Suprapubic skin (tissue), 4 donors: ENCODE measurements around the gene CEP135. TPM values are rescaled to one million over a fixed set of nuclear protein-coding genes. Genes with fewer than 3 reads are reported as not detected.

Experiments
- DNase-seq, 2 donors: peaks; one replicate each; pipeline ENCODE4 v3.0.0-alpha.2; 2019; ENCODE audit warnings: low spot score in 2 of 2
- H3K27ac ChIP-seq: fragments of 200-600 bp; sonication (generic); one replicate; pipeline ENCODE4 v1.5.1; 2019
- H3K27me3 ChIP-seq: fragments of 200-600 bp; sonication (generic); one replicate; pipeline ENCODE4 v1.5.1; 2019
- H3K36me3 ChIP-seq: fragments of 200-600 bp; sonication (generic); one replicate; pipeline ENCODE4 v1.5.1; 2019
- H3K4me1 ChIP-seq: fragments of 200-600 bp; sonication (generic); one replicate; pipeline ENCODE4 v1.5.1; 2019
- H3K4me3 ChIP-seq: fragments of 200-600 bp; sonication (generic); one replicate; pipeline ENCODE4 v1.5.1; 2019; ENCODE audit warnings: mild to moderate bottlenecking
- H3K9me3 ChIP-seq: fragments of 200-600 bp; sonication (generic); one replicate; pipeline ENCODE4 v1.5.1; 2019
- CTCF ChIP-seq, 2 donors: fragments of 200-600 bp in 1 of 2; fragments of 450-650 bp in 1 of 2; sonication (generic) in 1 of 2; IDR thresholded peaks; one replicate each; pipeline ENCODE4 v1.5.1; 2016 to 2019; ENCODE audit warnings: antibody characterized with exemption in 2 of 2, mild to moderate bottlenecking in 1 of 2, moderate library complexity in 1 of 2
- EP300 ChIP-seq: sonication (generic); formaldehyde crosslinking; IDR thresholded peaks from one replicate; pipeline ENCODE4 v1.6.1; 2017; ENCODE audit warnings: antibody characterized with exemption
- POLR2A ChIP-seq, 2 donors: fragments of 450-650 bp; IDR thresholded peaks; one replicate each; pipeline ENCODE4 v1.6.1; 2017; ENCODE audit warnings: antibody characterized with exemption in 2 of 2, mild to moderate bottlenecking in 2 of 2, moderate library complexity in 2 of 2
- POLR2AphosphoS5 ChIP-seq, 3 donors: sonication (generic); formaldehyde crosslinking; IDR thresholded peaks; one replicate each; pipeline ENCODE4 v1.6.1; 2017; ENCODE audit warnings: antibody characterized with exemption in 3 of 3
- WGBS: methylation state at CpG from one replicate; pipeline ENCODE4 v1.1.5; 2018; 5-methylcytosine and 5-hydroxymethylcytosine counted together
- total RNA-seq, 4 donors: library from RNA; depleted of rRNA; stranded (reverse); fragments of >200 nt; gene quantifications; one replicate each; pipeline ENCODE4 v1.1.0, GENCODE V29; 2016

CEP135 gene
- total RNA-seq, 4 donors from 2014 or later, result 3.1 to 16.1 (median 4.8) TPM

GRCh38 chr4:56051710-56052075, 102.9 kb downstream of the CEP135 start:
- peaks cover 28% of the 10 kb centered on the region for H3K27me3 ChIP-seq
- no peaks in the 10 kb centered on the region for H3K36me3 ChIP-seq
- no peak overlapping the region for H3K27ac ChIP-seq
- H3K9me3 ChIP-seq, result no peaks in the 10 kb centered on the region
- H3K4me3 ChIP-seq, result no peak overlapping the region
- TF ChIP-seq POLR2AphosphoS5 (IDR thresholded peaks at IDR 0.05) (no peak), EP300 (no peak), CTCF (IDR thresholded peaks at IDR 0.05) (no peak), POLR2A (IDR thresholded peaks at IDR 0.05) (no peak)
- WGBS, result 80% methylated on average over 1 of the region's 1 CpG
- H3K4me1 ChIP-seq, result peaks cover 16% of the 10 kb centered on the region
- DNase-seq, result no peak

- Histone ChIP-seq H3K9me3 (no peaks in the 10 kb centered on the region), H3K27ac (no peak overlapping the region), H3K27me3 (peaks cover 28% of the 10 kb centered on the region), H3K4me3 (no peak overlapping the region), H3K36me3 (no peaks in the 10 kb centered on the region), H3K4me1 (peaks cover 16% of the 10 kb centered on the region)
- WGBS, result 93% methylated on average over 1 of the region's 1 CpG
- no peak for DNase-seq
- no peak for TF ChIP-seq POLR2A (IDR thresholded peaks at IDR 0.05)
- TF ChIP-seq CTCF (IDR thresholded peaks at IDR 0.05), result no peak
- no peak for TF ChIP-seq POLR2AphosphoS5 (IDR thresholded peaks at IDR 0.05)
- TF ChIP-seq EP300, result no peak
Observed at GRCh38 chr4:56052481-56052880, 103.7 kb downstream of the CEP135 start.

GRCh38 chr4:56052966-56053365, 104.2 kb downstream of the CEP135 start:
- H3K4me1 ChIP-seq, result peaks cover 16% of the 10 kb centered on the region
- WGBS, result 88% methylated on average over 5 of the region's 5 CpGs
- TF ChIP-seq POLR2AphosphoS5 (IDR thresholded peaks at IDR 0.05) (no peak), EP300 (no peak), POLR2A (IDR thresholded peaks at IDR 0.05) (no peak), CTCF (IDR thresholded peaks at IDR 0.05) (no peak)
- no peaks in the 10 kb centered on the region for H3K9me3 ChIP-seq
- H3K4me3 ChIP-seq, result no peak overlapping the region
- peaks cover 28% of the 10 kb centered on the region for H3K27me3 ChIP-seq
- H3K27ac ChIP-seq, result no peak overlapping the region
- no peak for DNase-seq
- H3K36me3 ChIP-seq, result no peaks in the 10 kb centered on the region

GRCh38 chr4:56055027-56055977, 106.6 kb downstream of the CEP135 start:
- Histone ChIP-seq H3K4me3 (no peak overlapping the region), H3K4me1 (peaks cover under 1% of the 10 kb centered on the region), H3K9me3 (no peaks in the 10 kb centered on the region), H3K27me3 (peaks cover 31% of the 10 kb centered on the region), H3K36me3 (no peaks in the 10 kb centered on the region), H3K27ac (no peak overlapping the region)
- TF ChIP-seq EP300 (no peak), CTCF (IDR thresholded peaks at IDR 0.05) (no peak), POLR2AphosphoS5 (IDR thresholded peaks at IDR 0.05) (no peak), POLR2A (IDR thresholded peaks at IDR 0.05) (no peak)
- DNase-seq, result no peak
- 60% methylated on average over 8 of the region's 8 CpGs for WGBS

GRCh38 chr4:56055991-56056390, 107.2 kb downstream of the CEP135 start:
- H3K4me3 ChIP-seq, result no peak overlapping the region
- 56% methylated on average over 1 of the region's 1 CpG for WGBS

More at GRCh38 chr4:56055991-56056390, 107.2 kb downstream of the CEP135 start:
- Histone ChIP-seq H3K27me3 (peaks cover 29% of the 10 kb centered on the region), H3K4me1 (no peaks in the 10 kb centered on the region), H3K9me3 (no peaks in the 10 kb centered on the region), H3K36me3 (no peaks in the 10 kb centered on the region), H3K27ac (no peak overlapping the region)
- TF ChIP-seq POLR2AphosphoS5 (IDR thresholded peaks at IDR 0.05) (no peak), CTCF (IDR thresholded peaks at IDR 0.05) (no peak), EP300 (no peak), POLR2A (IDR thresholded peaks at IDR 0.05) (no peak)
- no peak for DNase-seq
